ENCODE results near the gene GRAMD1A. TPM values are rescaled to one million over a fixed set of nuclear protein-coding genes. Genes with fewer than 3 reads are reported as not detected.
A peak's percentile ranks its signal among the peaks of the same experiment; 100 is the strongest.

GRAMD1A gene
- total RNA-seq, 2 donors from 2014 or later = 90.8 to 94.9 TPM

DNA sequence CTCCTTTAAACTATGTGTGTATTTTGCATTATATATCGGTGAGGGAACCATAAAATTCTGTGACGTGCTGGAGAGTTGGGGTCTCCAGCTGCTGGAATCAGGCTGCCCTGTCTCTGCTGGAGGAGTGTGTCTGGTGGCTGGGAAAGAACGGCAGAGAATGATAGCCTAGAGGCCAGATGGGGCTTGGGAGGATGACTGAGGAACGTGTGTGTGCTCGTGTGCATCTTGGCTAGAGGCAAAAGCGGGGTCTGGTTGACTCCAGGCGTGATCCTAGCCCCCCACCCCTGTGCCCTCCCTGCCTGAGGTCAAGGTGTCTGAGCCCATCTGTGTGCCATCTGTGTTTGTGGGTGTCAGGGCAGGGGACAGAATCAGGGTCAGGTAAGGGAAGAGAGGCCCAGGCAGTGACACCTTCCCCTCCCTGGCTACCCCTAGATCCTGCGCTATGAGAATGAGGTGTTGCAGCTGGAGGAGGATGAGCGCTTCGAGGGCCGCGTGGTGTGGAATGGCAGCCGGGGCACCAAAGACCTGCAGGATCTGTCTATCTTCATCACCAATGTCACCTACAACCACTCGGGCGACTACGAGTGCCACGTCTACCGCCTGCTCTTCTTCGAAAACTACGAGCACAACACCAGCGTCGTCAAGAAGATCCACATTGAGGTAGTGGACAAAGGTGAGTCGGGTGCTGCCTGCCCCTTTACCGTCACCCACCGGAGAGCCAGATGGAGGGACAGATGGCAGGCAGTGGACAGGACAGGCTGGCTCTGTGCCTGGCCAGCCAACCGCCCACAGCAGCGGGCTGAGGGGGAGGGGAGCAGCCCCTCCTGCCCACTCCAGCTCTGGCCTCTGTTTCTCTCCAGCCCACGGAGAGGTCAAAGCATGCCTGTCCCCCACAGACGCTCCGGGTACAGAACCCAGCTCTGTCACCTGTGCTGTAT is 33.2 kb downstream of the GRAMD1A start:
- Histone ChIP-seq H3K4me1 (peaks cover 22% of the 10 kb centered on the region), H3K27ac (no peak overlapping the region), H3K9me3 (no peaks in the 10 kb centered on the region), H3K27me3 (peaks cover 0 to 3% of the 10 kb centered on the region in 2 donors), H3K36me3 (replicated peaks in 1 of 2; ENCODE audit: insufficient read depth in 1 of 2, low read depth in 2 of 2) (no peaks in the 10 kb centered on the region), H3K4me3 (no peak overlapping the region)
- WGBS, 2 donors = 86 to 87% methylated on average over 22 to 30 of the region's 30 CpGs
- DNase-seq (no peak), ATAC-seq (no peak)
- no peak for TF ChIP-seq POLR2A (IDR thresholded peaks at IDR 0.05)
- TF ChIP-seq, protein P1, sequence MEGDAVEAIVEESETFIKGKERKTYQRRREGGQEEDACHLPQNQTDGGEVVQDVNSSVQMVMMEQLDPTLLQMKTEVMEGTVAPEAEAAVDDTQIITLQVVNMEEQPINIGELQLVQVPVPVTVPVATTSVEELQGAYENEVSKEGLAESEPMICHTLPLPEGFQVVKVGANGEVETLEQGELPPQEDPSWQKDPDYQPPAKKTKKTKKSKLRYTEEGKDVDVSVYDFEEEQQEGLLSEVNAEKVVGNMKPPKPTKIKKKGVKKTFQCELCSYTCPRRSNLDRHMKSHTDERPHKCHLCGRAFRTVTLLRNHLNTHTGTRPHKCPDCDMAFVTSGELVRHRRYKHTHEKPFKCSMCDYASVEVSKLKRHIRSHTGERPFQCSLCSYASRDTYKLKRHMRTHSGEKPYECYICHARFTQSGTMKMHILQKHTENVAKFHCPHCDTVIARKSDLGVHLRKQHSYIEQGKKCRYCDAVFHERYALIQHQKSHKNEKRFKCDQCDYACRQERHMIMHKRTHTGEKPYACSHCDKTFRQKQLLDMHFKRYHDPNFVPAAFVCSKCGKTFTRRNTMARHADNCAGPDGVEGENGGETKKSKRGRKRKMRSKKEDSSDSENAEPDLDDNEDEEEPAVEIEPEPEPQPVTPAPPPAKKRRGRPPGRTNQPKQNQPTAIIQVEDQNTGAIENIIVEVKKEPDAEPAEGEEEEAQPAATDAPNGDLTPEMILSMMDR (IDR thresholded peaks at IDR 0.05) = no peak
- intact Hi-C loops (cut with DNase I) = no loop called here

DNA sequence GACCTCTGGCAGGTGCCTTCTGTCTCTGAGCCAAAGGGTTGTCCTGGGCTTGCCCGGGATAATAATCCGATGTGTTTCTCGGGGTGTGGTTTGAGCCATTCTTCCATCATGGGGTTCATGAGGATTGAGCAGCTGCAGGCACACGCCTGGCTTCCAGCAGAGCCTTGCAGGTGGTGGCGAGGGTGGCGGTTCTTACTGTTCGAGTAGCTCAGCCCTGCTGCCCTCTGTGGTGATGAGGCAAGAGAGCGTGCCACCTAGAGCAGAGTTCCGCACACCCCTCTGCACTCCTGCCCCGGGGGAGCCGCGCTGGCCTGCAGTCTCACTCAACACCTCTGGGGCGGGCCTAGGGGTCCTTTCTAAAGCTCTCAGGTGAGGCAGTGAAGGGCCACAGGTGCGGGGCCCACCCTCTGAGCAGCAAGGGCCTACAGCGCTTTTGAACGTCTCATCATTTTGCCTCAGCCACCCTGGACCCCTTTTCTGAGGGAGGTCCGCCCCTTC is 33.9 kb downstream of the GRAMD1A start:
- Histone ChIP-seq H3K27me3 (peaks cover 0 to 3% of the 10 kb centered on the region in 2 donors), H3K27ac (no peak overlapping the region), H3K4me1 (peaks cover 17% of the 10 kb centered on the region), H3K36me3 (replicated peaks in 1 of 2; ENCODE audit: insufficient read depth in 1 of 2, low read depth in 2 of 2) (no peaks in the 10 kb centered on the region), H3K9me3 (no peaks in the 10 kb centered on the region), H3K4me3 (no peak overlapping the region)
- DNase-seq = no peak
- TF ChIP-seq POLR2A (IDR thresholded peaks at IDR 0.05) = no peak
- TF ChIP-seq, protein P1 (IDR thresholded peaks at IDR 0.05) = no peak
- WGBS, 2 donors = 87 to 100% methylated on average over 5 to 17 of the region's 17 CpGs
- intact Hi-C loops (cut with DNase I) = no loop called here
- ATAC-seq = no peak

- Histone ChIP-seq H3K36me3 (replicated peaks in 1 of 2; ENCODE audit: insufficient read depth in 1 of 2, low read depth in 2 of 2) (no peaks in the 10 kb centered on the region), H3K4me3 (no peak overlapping the region), H3K9me3 (no peaks in the 10 kb centered on the region), H3K27me3 (peaks cover 0 to 2% of the 10 kb centered on the region in 2 donors), H3K4me1 (peaks cover 13% of the 10 kb centered on the region), H3K27ac (no peak overlapping the region)
- TF ChIP-seq, protein P1 (IDR thresholded peaks at IDR 0.05) = no peak
- TF ChIP-seq POLR2A (IDR thresholded peaks at IDR 0.05) = no peak
- DNase-seq = no peak
- WGBS, 2 donors = 87% methylated on average over 14 to 17 of the region's 17 CpGs
- no peak for ATAC-seq
- intact Hi-C loops (cut with DNase I) = no loop called here
Observed at GRCh38 chr19:35034588-35035382, 34.7 kb downstream of the GRAMD1A start.

DNA sequence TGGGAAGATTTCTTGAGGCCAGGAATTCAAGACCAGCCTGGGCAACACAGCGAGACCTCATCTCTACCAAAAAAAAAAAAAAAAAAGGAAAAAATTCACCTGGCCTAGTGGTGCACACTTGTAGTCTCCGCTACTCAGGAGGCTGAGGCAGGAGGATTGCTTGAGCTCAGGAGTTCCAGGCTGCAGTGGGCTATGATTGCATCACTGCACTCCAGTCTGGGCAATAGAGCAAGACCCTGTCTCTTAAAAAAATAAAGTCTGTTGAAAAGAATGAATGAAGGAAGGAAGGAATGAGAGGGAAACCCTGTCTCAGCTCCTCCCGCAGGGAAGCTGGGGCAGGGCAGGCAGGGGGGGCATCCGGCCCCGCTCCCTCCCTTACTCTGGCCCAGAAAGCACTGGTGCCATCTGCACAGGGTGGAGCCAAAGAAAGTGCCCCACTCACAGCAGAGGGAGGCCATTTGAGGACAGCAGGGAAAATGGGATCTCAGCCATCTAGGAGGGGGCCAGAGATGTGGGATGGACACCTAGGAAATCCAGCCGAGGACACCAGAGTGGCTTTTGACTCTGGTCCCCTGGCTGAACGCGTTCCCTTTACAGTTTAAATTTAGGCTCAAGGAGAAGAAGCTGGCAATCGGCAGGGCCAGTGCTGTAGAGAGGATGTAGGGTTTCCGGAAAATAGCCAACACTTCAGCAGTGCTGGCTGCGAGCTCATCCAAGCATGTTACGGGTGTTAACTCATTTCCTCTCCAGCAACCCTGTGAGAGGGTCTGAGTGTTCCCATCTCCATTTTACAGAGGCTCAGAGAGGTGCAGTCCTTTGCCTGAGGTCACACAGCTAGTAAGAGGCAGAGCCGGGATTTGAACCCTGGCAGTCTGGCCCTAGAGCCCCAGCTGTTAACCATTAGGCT is 37.8 kb downstream of the GRAMD1A start:
- TF ChIP-seq, protein P1 (IDR thresholded peaks at IDR 0.05) = no peak
- TF ChIP-seq POLR2A (IDR thresholded peaks at IDR 0.05) = no peak
- Histone ChIP-seq H3K36me3 (replicated peaks in 1 of 2; ENCODE audit: insufficient read depth in 1 of 2, low read depth in 2 of 2) (no peaks in the 10 kb centered on the region), H3K27me3 (no peaks in the 10 kb centered on the region), H3K4me1 (peaks cover 30% of the 10 kb centered on the region), H3K27ac (peak overlapping the region in 2 of 4 donors; percentile 14 to 91), H3K9me3 (no peaks in the 10 kb centered on the region), H3K4me3 (no peak overlapping the region)
- intact Hi-C loops (cut with DNase I) = no loop called here
- no peak for ATAC-seq
- peak in 1 of 4 donors; percentile 43 for DNase-seq
- 73 to 77% methylated on average over 13 of the region's 13 CpGs for WGBS, 2 donors

Data from body of pancreas (tissue), 4 donors.